ENCODE measurements around the gene DUSP28.

Gene DUSP28

DNA sequence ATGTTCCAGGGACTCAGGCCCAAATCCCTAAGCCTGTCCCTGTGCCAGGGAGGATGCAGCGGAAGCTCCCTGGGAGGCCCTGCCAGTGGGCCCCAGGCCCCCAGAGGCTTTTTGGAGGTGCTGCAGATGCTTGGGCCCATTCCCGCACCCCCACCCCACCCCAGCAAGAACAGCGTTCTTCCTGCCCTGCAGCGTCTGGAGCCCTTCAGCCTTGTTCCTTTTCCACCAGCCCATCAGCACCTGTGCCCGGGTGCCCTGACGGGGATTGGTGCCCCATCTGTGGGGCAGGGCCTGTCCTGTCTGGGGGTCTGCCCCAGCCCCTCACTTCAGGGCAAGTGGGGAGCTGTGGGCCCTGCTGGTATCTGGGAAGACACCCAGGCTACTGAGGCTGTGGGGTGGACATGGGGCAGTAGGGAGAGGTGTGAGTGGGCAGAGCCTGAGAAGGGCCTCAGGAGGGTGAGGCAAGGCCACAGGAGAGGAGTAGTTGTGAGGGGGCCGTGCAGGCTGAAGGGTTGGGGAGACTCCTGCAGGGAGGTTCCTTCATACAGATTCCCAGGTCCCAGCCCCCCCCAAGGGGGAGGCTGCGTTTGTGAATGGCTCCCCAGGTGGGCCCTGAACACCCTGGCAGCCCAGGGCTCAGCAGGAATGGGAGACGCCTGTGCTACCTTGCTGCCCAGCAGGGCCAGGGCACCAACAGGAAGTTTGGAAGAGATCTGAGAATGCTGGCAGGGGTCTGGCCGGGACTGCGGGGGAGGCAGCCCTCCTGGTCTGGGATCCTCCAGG, 10.6 kb downstream of the DUSP28 start:
- no peaks in the 10 kb centered on the region for H3K36me3 ChIP-seq (ENCODE audit: insufficient read depth)
- H3K4me2 ChIP-seq, result no peak overlapping the region; the same call in 1 of the 2 replicates
- H3K27me3 ChIP-seq (ENCODE audit: insufficient read depth, low read depth), result no peaks in the 10 kb centered on the region
- no peaks in the 10 kb centered on the region for H4K20me1 ChIP-seq (ENCODE audit: insufficient read depth)
- H3K4me3 ChIP-seq (IDR thresholded peaks at IDR 0.05; ENCODE audit: insufficient read depth, low read depth, low read length), result no peak overlapping the region
- no peak overlapping the region for H2AFZ ChIP-seq (ENCODE audit: low read depth)
- no peak overlapping the region for H3K27ac ChIP-seq
- TF ChIP-seq, protein P1, sequence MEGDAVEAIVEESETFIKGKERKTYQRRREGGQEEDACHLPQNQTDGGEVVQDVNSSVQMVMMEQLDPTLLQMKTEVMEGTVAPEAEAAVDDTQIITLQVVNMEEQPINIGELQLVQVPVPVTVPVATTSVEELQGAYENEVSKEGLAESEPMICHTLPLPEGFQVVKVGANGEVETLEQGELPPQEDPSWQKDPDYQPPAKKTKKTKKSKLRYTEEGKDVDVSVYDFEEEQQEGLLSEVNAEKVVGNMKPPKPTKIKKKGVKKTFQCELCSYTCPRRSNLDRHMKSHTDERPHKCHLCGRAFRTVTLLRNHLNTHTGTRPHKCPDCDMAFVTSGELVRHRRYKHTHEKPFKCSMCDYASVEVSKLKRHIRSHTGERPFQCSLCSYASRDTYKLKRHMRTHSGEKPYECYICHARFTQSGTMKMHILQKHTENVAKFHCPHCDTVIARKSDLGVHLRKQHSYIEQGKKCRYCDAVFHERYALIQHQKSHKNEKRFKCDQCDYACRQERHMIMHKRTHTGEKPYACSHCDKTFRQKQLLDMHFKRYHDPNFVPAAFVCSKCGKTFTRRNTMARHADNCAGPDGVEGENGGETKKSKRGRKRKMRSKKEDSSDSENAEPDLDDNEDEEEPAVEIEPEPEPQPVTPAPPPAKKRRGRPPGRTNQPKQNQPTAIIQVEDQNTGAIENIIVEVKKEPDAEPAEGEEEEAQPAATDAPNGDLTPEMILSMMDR (conservative IDR thresholded peaks at IDR 0.05; ENCODE audit: low read depth, low read length), result no peak
- H3K9ac ChIP-seq, result no peak overlapping the region
- H3K79me2 ChIP-seq (ENCODE audit: insufficient read depth, low read depth), result peaks cover 28% of the 10 kb centered on the region
- H3K4me1 ChIP-seq (ENCODE audit: low read depth, poor library complexity, severe bottlenecking), result peaks cover 18% of the 10 kb centered on the region

DNA sequence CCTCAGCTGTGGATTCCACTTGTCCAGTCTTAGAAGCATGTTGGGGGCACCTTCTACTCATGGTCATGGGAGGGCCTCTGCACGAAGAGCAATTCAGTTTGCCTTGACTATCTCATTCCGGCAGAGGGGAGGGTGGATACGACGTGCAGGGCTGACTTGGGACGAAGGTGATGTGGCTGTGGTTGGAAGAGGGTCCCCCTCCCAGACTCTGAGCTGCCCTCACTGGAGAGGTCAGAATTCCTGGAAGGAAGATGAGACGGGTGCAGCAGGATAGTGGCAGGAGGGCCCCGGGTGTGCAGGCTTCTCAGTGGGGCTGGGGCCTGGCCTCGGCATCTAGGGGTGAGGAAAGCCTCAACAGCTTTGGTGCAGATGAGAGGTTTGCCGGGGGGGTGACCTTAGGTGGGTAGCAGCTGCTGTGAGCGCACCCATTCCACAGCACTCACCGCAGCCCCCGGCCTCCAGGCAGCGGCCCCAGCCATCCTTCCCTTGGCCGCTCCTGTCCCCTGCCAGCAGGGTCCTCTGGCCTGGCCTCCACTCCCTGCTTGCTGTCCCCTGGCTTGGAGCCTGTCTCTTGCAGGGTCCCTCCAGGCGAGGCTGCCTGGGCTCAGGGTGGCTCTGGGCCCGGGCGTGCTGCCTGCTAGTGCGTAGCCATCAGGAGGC, 11.3 kb downstream of the DUSP28 start:
- no peak overlapping the region for H3K4me2 ChIP-seq
- H3K79me2 ChIP-seq (ENCODE audit: insufficient read depth, low read depth), result peaks cover 28% of the 10 kb centered on the region
- H3K4me3 ChIP-seq (IDR thresholded peaks at IDR 0.05; ENCODE audit: insufficient read depth, low read depth, low read length), result no peak overlapping the region
- no peaks in the 10 kb centered on the region for H4K20me1 ChIP-seq (ENCODE audit: insufficient read depth)
- TF ChIP-seq, protein P1 (conservative IDR thresholded peaks at IDR 0.05; ENCODE audit: low read depth, low read length), result no peak
- peaks cover 22% of the 10 kb centered on the region for H3K4me1 ChIP-seq (ENCODE audit: low read depth, poor library complexity, severe bottlenecking)
- H2AFZ ChIP-seq (ENCODE audit: low read depth), result no peak overlapping the region
- no peaks in the 10 kb centered on the region for H3K36me3 ChIP-seq (ENCODE audit: insufficient read depth)
- no peaks in the 10 kb centered on the region for H3K27me3 ChIP-seq (ENCODE audit: insufficient read depth, low read depth)
- H3K27ac ChIP-seq, result no peak overlapping the region
- no peak overlapping the region for H3K9ac ChIP-seq

DNA sequence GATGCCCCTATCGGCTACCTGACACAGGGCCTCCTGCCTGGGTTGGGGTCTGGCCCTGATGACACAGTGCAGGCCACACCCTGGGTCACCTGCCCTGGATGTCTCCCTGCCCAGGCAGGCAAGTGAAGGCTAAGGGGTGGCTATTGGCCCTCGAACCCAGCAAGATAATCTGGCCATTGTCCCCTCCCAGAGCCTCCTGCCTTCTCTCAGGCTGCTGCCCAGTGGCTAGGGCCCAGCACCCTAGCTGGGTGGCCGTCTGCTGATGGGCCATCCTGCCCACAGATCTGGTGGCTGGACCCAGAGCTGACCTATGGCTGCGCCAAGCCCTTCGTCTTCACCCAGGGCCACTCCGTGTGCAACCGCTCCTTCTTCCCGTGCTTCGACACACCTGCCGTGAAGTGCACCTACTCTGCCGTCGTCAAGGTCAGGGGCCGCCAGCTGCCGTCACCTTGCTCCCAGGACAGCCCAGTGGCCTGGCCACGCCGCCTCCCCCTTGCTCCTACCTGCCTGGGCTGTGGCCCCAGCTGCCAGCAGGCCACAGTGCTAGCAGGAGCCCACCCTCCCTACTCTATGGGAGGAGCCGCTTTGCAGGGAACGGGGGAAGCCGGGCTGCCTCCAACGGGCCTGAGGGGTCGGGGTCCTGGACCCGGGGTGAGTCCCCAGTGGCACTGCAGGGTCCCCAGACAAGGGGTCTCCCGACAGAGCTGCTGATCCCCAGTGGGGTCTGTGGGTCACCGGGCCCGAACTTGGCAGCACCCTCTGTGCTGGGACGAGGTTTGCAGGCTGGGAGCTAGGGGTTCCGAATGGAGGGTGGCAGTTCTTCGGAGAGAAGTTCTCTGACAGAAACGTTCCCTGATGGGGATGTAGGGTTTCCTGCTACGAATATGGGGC, 12.2 kb downstream of the DUSP28 start:
- TF ChIP-seq, protein P1 (conservative IDR thresholded peaks at IDR 0.05; ENCODE audit: low read depth, low read length), result no peak
- H3K4me1 ChIP-seq (ENCODE audit: low read depth, poor library complexity, severe bottlenecking), result peaks cover 23% of the 10 kb centered on the region
- no peak overlapping the region for H3K4me3 ChIP-seq (IDR thresholded peaks at IDR 0.05; ENCODE audit: insufficient read depth, low read depth, low read length)
- H3K27me3 ChIP-seq (ENCODE audit: insufficient read depth, low read depth), result no peaks in the 10 kb centered on the region
- H4K20me1 ChIP-seq (ENCODE audit: insufficient read depth), result no peaks in the 10 kb centered on the region
- no peak overlapping the region for H2AFZ ChIP-seq (ENCODE audit: low read depth)
- H3K9ac ChIP-seq, result no peak overlapping the region
- H3K4me2 ChIP-seq, result no peak overlapping the region
- H3K36me3 ChIP-seq (ENCODE audit: insufficient read depth), result no peaks in the 10 kb centered on the region
- H3K27ac ChIP-seq, result no peak overlapping the region
- H3K79me2 ChIP-seq (ENCODE audit: insufficient read depth, low read depth), result peaks cover 24% of the 10 kb centered on the region

DNA sequence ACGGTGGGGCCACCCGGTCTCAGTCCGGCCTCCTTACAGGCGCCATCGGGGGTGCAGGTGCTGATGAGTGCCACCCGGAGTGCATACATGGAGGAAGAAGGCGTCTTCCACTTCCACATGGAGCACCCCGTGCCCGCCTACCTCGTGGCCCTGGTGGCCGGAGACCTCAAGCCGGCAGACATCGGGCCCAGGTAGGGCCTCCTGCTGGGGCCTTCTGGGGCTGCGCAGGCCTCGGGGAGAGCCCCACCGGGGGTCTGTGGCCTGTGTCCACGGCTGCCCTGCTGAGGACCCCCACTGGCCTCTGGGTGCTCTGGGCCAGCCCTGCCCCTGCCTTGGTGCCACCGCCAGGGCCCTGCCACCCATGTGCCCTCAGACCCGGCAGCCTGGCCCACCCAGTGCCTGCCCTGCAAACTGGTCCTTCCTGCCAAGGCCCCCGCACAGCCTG, 12.9 kb downstream of the DUSP28 start:
- no peak overlapping the region for H3K27ac ChIP-seq
- no peak overlapping the region for H2AFZ ChIP-seq (ENCODE audit: low read depth)
- no peaks in the 10 kb centered on the region for H4K20me1 ChIP-seq (ENCODE audit: insufficient read depth)
- no peaks in the 10 kb centered on the region for H3K27me3 ChIP-seq (ENCODE audit: insufficient read depth, low read depth)
- H3K4me2 ChIP-seq, result no peak overlapping the region
- TF ChIP-seq, protein P1 (conservative IDR thresholded peaks at IDR 0.05; ENCODE audit: low read depth, low read length), result no peak
- H3K9ac ChIP-seq, result no peak overlapping the region
- no peaks in the 10 kb centered on the region for H3K36me3 ChIP-seq (ENCODE audit: insufficient read depth)
- H3K4me1 ChIP-seq (ENCODE audit: low read depth, poor library complexity, severe bottlenecking), result peaks cover 28% of the 10 kb centered on the region
- H3K79me2 ChIP-seq (ENCODE audit: insufficient read depth, low read depth), result peaks cover 23% of the 10 kb centered on the region
- H3K4me3 ChIP-seq (IDR thresholded peaks at IDR 0.05; ENCODE audit: insufficient read depth, low read depth, low read length), result no peak overlapping the region
